RPMI7951 (cell line): ENCODE results near the gene VCX3A. TPM values are rescaled to one million over a fixed set of nuclear protein-coding genes. Genes with fewer than 3 reads are reported as not detected.
"Not testable (repeated sequence)": the region's sequence is repeated elsewhere in the genome, so short reads cannot be mapped to it uniquely, and the experiment has no call there.

Experiments used
- DNase-seq: peaks from one replicate; pipeline ENCODE4 v3.0.0-alpha.2; 2012; ENCODE audit warnings: low read depth
- total RNA-seq: library from RNA; depleted of rRNA; stranded (reverse); fragments of >200 nt; shearing (Covaris generic); gene quantifications from 2 replicates; pipeline ENCODE4 v1.2.3, GENCODE V29; 2014; rRNA removed

Gene VCX3A
- total RNA-seq, result not detected in 2 replicates

- not testable (repeated sequence) for DNase-seq
Measured at GRCh38 chrX:6535018-6535417, at the start of gene VCX3A. Gene VCX3A (minus strand): TSS chrX:6535118. CDS start chrX:6534497, 621 bp downstream.

GRCh38 chrX:6574762-6575161 is 39.8 kb upstream of the VCX3A start:
- no peak for DNase-seq

- no peak for DNase-seq
Measured at GRCh38 chrX:6568031-6568430, 33.1 kb upstream of the VCX3A start.

DNA sequence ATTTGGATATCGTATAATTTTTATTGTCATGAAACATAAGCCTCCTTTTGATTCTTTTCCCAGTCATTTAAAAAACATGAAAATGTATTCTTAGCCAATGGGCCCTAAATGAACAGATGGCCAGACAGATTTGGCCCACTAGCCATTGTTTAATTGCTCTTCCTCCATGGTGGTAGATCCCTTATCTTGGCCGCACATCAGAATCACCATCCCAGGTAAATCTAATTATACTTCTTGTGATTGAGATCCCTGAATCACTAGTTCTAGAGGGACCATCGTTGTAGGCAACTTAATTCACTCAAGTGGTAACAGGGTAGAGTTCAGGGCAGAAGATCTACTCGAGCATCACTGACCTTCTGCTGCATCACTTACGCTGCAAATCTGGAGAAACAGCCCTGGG is 24.1 kb upstream of the VCX3A start:
- no peak for DNase-seq

DNA sequence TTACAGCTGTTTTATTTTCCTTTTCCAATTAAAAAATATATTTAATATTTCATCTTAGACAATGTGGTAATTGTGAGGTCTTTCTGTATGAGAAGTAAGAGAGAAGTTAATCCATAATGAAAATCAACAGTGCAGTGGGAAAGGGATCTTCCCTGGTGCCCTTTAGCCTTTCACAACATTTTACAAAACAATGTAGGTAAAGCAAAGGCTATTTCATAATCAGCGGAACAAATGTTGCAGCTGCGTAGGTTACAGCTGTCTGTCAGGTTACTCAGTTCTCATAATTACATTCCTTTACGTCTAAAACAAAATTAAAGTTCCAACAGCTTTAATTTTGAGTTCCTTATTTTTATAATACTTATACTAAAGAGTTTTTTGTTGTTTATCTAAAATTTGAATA is 22.8 kb upstream of the VCX3A start:
- DNase-seq, result no peak

GRCh38 chrX:6550999-6551398 is 16.1 kb upstream of the VCX3A start:
- no peak for DNase-seq

DNA sequence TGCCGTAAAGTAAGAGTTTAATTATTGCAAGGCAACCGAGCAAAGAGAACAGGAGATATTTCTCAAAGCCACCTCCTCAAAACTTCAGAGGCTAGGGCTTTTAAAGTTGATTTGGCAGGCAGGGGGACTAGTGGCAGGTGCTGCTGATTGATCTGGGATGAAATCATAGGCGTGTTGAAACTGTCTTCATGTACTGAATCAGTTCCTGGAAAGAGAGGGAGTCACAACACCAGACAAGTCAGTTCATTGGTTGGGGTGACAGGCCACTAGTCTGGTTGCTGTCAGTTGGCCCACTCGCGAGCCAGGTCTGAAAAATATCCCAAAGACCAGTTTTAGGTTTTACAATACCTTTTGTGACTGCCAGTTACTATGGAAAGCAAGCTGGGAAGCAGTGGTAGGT is 10.8 kb upstream of the VCX3A start:
- DNase-seq, result no peak

GRCh38 chrX:6526564-6527136 is 8.3 kb downstream of the VCX3A start:
- no peak for DNase-seq

- no peak for DNase-seq
Measured at GRCh38 chrX:6517376-6517775, 17.5 kb downstream of the VCX3A start.

DNA sequence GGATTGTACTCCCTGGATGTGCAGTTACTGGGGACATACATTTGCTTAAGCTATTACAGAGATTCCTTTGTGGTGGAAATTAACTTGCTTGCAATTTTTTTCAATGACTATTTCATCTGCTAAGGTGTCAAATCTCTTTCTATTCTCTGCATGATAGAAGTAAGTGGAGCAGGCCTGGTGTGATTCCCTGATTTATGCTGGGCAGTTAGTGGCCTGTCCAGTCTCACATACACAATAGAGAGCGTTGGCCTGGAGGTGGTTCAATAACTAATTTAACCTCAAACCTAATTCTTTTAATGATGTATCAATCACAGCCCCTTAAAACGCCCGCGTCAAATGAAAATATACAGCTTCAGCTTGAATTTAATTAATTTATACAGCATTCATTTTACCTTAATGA is 28.5 kb downstream of the VCX3A start:
- no peak for DNase-seq

GRCh38 chrX:6505960-6506359 is 29.0 kb downstream of the VCX3A start:
- DNase-seq, result no peak

DNA sequence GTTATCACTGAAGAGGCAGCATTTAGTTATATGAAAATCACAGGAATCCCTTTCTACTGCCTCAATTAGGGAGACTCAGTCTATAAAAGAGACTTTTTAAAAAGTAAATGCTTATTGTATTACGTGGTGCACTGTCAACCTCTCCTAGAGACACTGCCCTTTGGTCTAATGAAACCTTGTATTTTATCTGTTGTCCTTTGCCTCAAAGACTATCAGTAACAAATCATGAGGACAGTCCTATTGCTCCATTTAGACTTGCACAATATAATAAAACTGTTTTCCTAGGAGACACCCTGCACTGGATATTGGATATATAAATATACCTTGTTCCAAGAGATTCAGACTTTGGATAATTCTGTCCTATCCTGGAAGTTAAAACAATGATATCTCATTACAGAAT is 34.2 kb downstream of the VCX3A start:
- DNase-seq, result no peak

DNA sequence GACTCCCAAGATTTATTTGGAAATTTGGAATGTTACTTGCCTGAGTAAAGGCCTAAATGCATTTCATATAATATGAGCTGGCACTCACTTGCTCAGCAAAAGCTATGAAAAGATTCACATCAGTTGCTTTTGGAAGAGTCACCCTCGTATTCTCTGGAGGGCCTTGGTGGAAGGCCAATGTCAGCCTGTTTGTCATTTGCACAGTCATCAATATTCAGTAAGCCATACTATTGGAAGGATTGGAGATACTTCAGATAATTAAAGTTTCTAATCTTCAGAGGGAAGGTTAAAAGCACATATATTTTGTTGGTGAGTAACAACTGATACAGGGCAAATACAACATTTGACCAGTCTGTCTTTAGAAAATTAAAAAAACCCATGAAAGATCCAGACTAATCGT is 36.6 kb downstream of the VCX3A start:
- no peak for DNase-seq
